ENCODE results near the gene TPGS2.
A peak's percentile ranks its signal among the peaks of the same experiment; 100 is the strongest.

Gene TPGS2

GRCh38 chr18:36831139-36831538, 2.3 kb upstream of the TPGS2 start:
- DNase-seq (ENCODE audit: low read depth, low spot score), result no peak
- Histone ChIP-seq H3K9ac (ENCODE audit: insufficient read length) (no peak overlapping the region), H3K4me3 (no peak overlapping the region), H3K9me3 (ENCODE audit: low read depth, low read length) (no peaks in the 10 kb centered on the region), H3K27ac (no peak overlapping the region), H3K36me3 (ENCODE audit: insufficient read depth, low read length) (peaks cover 16% of the 10 kb centered on the region)
- TF ChIP-seq POLR2AphosphoS5 (IDR thresholded peaks at IDR 0.05; ENCODE audit: borderline replicate concordance, low read depth, low read length), result no peak
- no peak for TF ChIP-seq EZH2 (IDR thresholded peaks at IDR 0.05)
- TF ChIP-seq FOXP2 (optimal IDR thresholded peaks at IDR 0.05; ENCODE audit: control extremely low read depth, extremely low read length, insufficient read depth), result no peak

GRCh38 chr18:36830158-36830495, 1.3 kb upstream of the TPGS2 start:
- H3K27ac ChIP-seq, result no peak overlapping the region

GRCh38 chr18:36829362-36830157, 758 bp upstream of the TPGS2 start:
- no peak for DNase-seq (ENCODE audit: low read depth, low spot score)
- no peak overlapping the region for H3K27ac ChIP-seq
- TF ChIP-seq POLR2AphosphoS5 (IDR thresholded peaks at IDR 0.05; ENCODE audit: borderline replicate concordance, low read depth, low read length) (no peak), FOXP2 (optimal IDR thresholded peaks at IDR 0.05; ENCODE audit: control extremely low read depth, extremely low read length, insufficient read depth) (no peak), EZH2 (IDR thresholded peaks at IDR 0.05) (no peak)
- no peaks in the 10 kb centered on the region for H3K9me3 ChIP-seq (ENCODE audit: low read depth, low read length)
- H3K9ac ChIP-seq (ENCODE audit: insufficient read length), result peak overlapping the region; percentile 85
- H3K36me3 ChIP-seq (ENCODE audit: insufficient read depth, low read length), result peaks cover 11% of the 10 kb centered on the region
- H3K4me3 ChIP-seq, result peak overlapping the region; percentile 95

More at GRCh38 chr18:36830158-36830495, 1.3 kb upstream of the TPGS2 start:
- no peak for DNase-seq (ENCODE audit: low read depth, low spot score)
- H3K9ac ChIP-seq (ENCODE audit: insufficient read length), result peak overlapping the region; percentile 85
- no peaks in the 10 kb centered on the region for H3K9me3 ChIP-seq (ENCODE audit: low read depth, low read length)
- H3K4me3 ChIP-seq, result peak overlapping the region; percentile 95
- H3K36me3 ChIP-seq (ENCODE audit: insufficient read depth, low read length), result peaks cover 12% of the 10 kb centered on the region
- no peak for TF ChIP-seq POLR2AphosphoS5 (IDR thresholded peaks at IDR 0.05; ENCODE audit: borderline replicate concordance, low read depth, low read length)
- TF ChIP-seq EZH2 (IDR thresholded peaks at IDR 0.05), result no peak
- no peak for TF ChIP-seq FOXP2 (optimal IDR thresholded peaks at IDR 0.05; ENCODE audit: control extremely low read depth, extremely low read length, insufficient read depth)

GRCh38 chr18:36828157-36828629, 609 bp downstream of the TPGS2 start:
- H3K27ac ChIP-seq, result no peak overlapping the region
- peaks cover 20% of the 10 kb centered on the region for H3K36me3 ChIP-seq (ENCODE audit: insufficient read depth, low read length)
- no peaks in the 10 kb centered on the region for H3K9me3 ChIP-seq (ENCODE audit: low read depth, low read length)
- no peak for DNase-seq (ENCODE audit: low read depth, low spot score)
- H3K9ac ChIP-seq (ENCODE audit: insufficient read length), result peak overlapping the region; percentile 85
- peak overlapping the region; percentile 95 for H3K4me3 ChIP-seq
- TF ChIP-seq FOXP2 (optimal IDR thresholded peaks at IDR 0.05; ENCODE audit: control extremely low read depth, extremely low read length, insufficient read depth), result no peak
- TF ChIP-seq POLR2AphosphoS5 (IDR thresholded peaks at IDR 0.05; ENCODE audit: borderline replicate concordance, low read depth, low read length), result no peak
- no peak for TF ChIP-seq EZH2 (IDR thresholded peaks at IDR 0.05)

GRCh38 chr18:36826556-36826955, 2.2 kb downstream of the TPGS2 start:
- no peak for TF ChIP-seq POLR2AphosphoS5 (IDR thresholded peaks at IDR 0.05; ENCODE audit: borderline replicate concordance, low read depth, low read length)
- no peak for TF ChIP-seq FOXP2 (optimal IDR thresholded peaks at IDR 0.05; ENCODE audit: control extremely low read depth, extremely low read length, insufficient read depth)
- TF ChIP-seq EZH2 (IDR thresholded peaks at IDR 0.05), result no peak
- Histone ChIP-seq H3K27ac (no peak overlapping the region), H3K4me3 (no peak overlapping the region), H3K9ac (ENCODE audit: insufficient read length) (no peak overlapping the region), H3K9me3 (ENCODE audit: low read depth, low read length) (no peaks in the 10 kb centered on the region), H3K36me3 (ENCODE audit: insufficient read depth, low read length) (peaks cover 30% of the 10 kb centered on the region)
- DNase-seq (ENCODE audit: low read depth, low spot score), result no peak

GRCh38 chr18:36825526-36825925, 3.3 kb downstream of the TPGS2 start:
- no peaks in the 10 kb centered on the region for H3K9me3 ChIP-seq (ENCODE audit: low read depth, low read length)
- H3K9ac ChIP-seq (ENCODE audit: insufficient read length), result no peak overlapping the region
- DNase-seq (ENCODE audit: low read depth, low spot score), result no peak
- TF ChIP-seq FOXP2 (optimal IDR thresholded peaks at IDR 0.05; ENCODE audit: control extremely low read depth, extremely low read length, insufficient read depth), result no peak
- no peak for TF ChIP-seq POLR2AphosphoS5 (IDR thresholded peaks at IDR 0.05; ENCODE audit: borderline replicate concordance, low read depth, low read length)
- TF ChIP-seq EZH2 (IDR thresholded peaks at IDR 0.05), result no peak
- no peak overlapping the region for H3K27ac ChIP-seq
- H3K4me3 ChIP-seq, result no peak overlapping the region
- peaks cover 33% of the 10 kb centered on the region for H3K36me3 ChIP-seq (ENCODE audit: insufficient read depth, low read length)

- DNase-seq (ENCODE audit: low read depth, low spot score), result no peak
- Histone ChIP-seq H3K36me3 (ENCODE audit: insufficient read depth, low read length) (peaks cover 56% of the 10 kb centered on the region), H3K9me3 (ENCODE audit: low read depth, low read length) (no peaks in the 10 kb centered on the region), H3K4me3 (no peak overlapping the region), H3K27ac (no peak overlapping the region), H3K9ac (ENCODE audit: insufficient read length) (no peak overlapping the region)
- TF ChIP-seq POLR2AphosphoS5 (IDR thresholded peaks at IDR 0.05; ENCODE audit: borderline replicate concordance, low read depth, low read length), result no peak
- TF ChIP-seq FOXP2 (optimal IDR thresholded peaks at IDR 0.05; ENCODE audit: control extremely low read depth, extremely low read length, insufficient read depth), result no peak
- TF ChIP-seq EZH2 (IDR thresholded peaks at IDR 0.05), result no peak
These were observed 7.1 kb downstream of the TPGS2 start for GRCh38 chr18:36821681-36822080.

- H3K36me3 ChIP-seq (ENCODE audit: insufficient read depth, low read length), result peaks cover 48% of the 10 kb centered on the region
- no peak overlapping the region for H3K27ac ChIP-seq
- H3K4me3 ChIP-seq, result no peak overlapping the region
These were observed 9.2 kb downstream of the TPGS2 start for GRCh38 chr18:36819621-36820020.

More at GRCh38 chr18:36819621-36820020, 9.2 kb downstream of the TPGS2 start:
- no peaks in the 10 kb centered on the region for H3K9me3 ChIP-seq (ENCODE audit: low read depth, low read length)
- DNase-seq (ENCODE audit: low read depth, low spot score), result no peak
- no peak overlapping the region for H3K9ac ChIP-seq (ENCODE audit: insufficient read length)
- TF ChIP-seq POLR2AphosphoS5 (IDR thresholded peaks at IDR 0.05; ENCODE audit: borderline replicate concordance, low read depth, low read length), result no peak
- TF ChIP-seq FOXP2 (optimal IDR thresholded peaks at IDR 0.05; ENCODE audit: control extremely low read depth, extremely low read length, insufficient read depth), result no peak
- TF ChIP-seq EZH2 (IDR thresholded peaks at IDR 0.05), result no peak

Measured in SK-N-MC (cell line).